NK-92 (cell line): ENCODE data around the gene FRMD4A.

ENCODE experiments used
- DNase-seq: peaks from one replicate; lab custom pipeline; 2025; ENCODE audit not compliant: unreplicated experiment; lab: John Stamatoyannopoulos, UW

Gene FRMD4A

GRCh38 chr10:14192746-14193145 lies 138.0 kb downstream of the FRMD4A start:
- DNase-seq = no peak

GRCh38 chr10:14191871-14192270 lies 138.9 kb downstream of the FRMD4A start:
- DNase-seq = no peak

- DNase-seq = no peak
Measured at GRCh38 chr10:14191407-14191806, 139.3 kb downstream of the FRMD4A start.

GRCh38 chr10:14190702-14191101 lies 140.0 kb downstream of the FRMD4A start:
- no peak for DNase-seq

GRCh38 chr10:14186245-14186644 lies 144.5 kb downstream of the FRMD4A start:
- DNase-seq = no peak

- DNase-seq = no peak
Measured at GRCh38 chr10:14185316-14186045, 145.2 kb downstream of the FRMD4A start.

GRCh38 chr10:14184841-14185315 lies 145.8 kb downstream of the FRMD4A start:
- DNase-seq = no peak

GRCh38 chr10:14182781-14183180 lies 147.9 kb downstream of the FRMD4A start:
- DNase-seq = no peak

- DNase-seq = no peak
Measured at GRCh38 chr10:14181567-14181936, 149.2 kb downstream of the FRMD4A start.

- no peak for DNase-seq
Measured at GRCh38 chr10:14180911-14181566, 149.7 kb downstream of the FRMD4A start.

GRCh38 chr10:14179251-14179650 lies 151.5 kb downstream of the FRMD4A start:
- DNase-seq = no peak

GRCh38 chr10:14173706-14174594 lies 156.8 kb downstream of the FRMD4A start:
- DNase-seq = no peak

- DNase-seq = no peak
Measured at GRCh38 chr10:14173391-14173705, 157.4 kb downstream of the FRMD4A start.

- no peak for DNase-seq
Measured at GRCh38 chr10:14172336-14172950, 158.3 kb downstream of the FRMD4A start.

- DNase-seq = no peak
Measured at GRCh38 chr10:14171336-14171735, 159.4 kb downstream of the FRMD4A start.

- DNase-seq = no peak
Measured at GRCh38 chr10:14163377-14164086, 167.2 kb downstream of the FRMD4A start.

- DNase-seq = no peak
Measured at GRCh38 chr10:14162629-14163344, 167.9 kb downstream of the FRMD4A start.

- no peak for DNase-seq
Measured at GRCh38 chr10:14162061-14162460, 168.7 kb downstream of the FRMD4A start.

GRCh38 chr10:14160299-14160698 lies 170.4 kb downstream of the FRMD4A start:
- DNase-seq = no peak

GRCh38 chr10:14158575-14158974 lies 172.1 kb downstream of the FRMD4A start:
- DNase-seq = no peak
